Measurements from ENCODE around the gene STRN3.

DNA sequence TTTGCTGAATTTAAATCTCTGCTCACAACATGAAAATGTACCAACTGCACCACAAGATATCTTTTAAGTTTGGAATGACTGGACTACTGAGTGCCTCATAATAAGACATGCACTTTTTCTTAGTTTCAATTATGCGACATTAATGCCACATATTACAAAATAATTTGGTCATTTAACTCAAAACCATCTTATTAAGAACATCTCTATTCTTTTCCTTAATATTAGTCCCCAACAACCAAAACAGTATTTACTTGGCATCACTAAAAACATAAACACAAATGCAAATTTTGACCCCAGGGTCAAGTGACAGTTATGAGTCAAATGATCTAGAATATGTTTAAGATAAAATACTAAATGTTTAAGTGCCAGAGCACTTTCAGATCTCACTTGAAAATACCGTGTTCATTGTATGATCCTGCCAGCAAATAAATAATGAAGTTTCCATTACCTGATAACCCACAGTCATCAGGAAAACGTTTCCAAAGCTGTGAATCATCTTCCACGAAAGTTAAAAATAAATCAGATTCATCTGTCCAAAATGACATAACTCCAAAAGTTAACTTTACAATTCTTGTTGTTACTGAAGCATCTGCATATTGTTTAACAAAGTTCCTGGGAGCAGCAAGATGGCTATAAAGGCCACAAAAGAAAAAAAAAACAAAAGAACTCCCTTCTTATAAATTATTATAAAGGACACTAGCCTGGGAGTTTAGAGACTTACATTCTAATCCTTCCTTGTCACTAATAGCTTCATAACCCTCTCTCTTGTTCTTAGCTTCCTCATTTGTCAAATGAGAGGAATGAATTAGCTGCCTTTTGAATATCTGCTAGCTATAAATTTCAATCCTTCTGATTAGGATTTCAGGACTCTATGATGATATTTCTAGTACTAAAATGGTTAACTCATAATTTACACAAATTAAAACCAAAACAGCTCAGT lies 31.2 kb downstream of the STRN3 start:
- TF ChIP-seq POLR2AphosphoS5 (IDR thresholded peaks at IDR 0.05; ENCODE audit: borderline replicate concordance, low read depth, low read length) (no peak), EZH2 (IDR thresholded peaks at IDR 0.05) (no peak)
